Heart right ventricle (tissue), 16 donors: ENCODE results near the gene MPC1. TPM values are rescaled to one million over a fixed set of nuclear protein-coding genes. Genes with fewer than 3 reads are reported as not detected.

Experiments
- ATAC-seq, 8 donors: fragments of 200-7000 bp; cut with Tn5 transposase; one replicate each; pipeline ENCODE4 v1.9.1; 2020; ENCODE audit warnings: mild to moderate bottlenecking in 8 of 8, moderate library complexity in 8 of 8, moderate number of reproducible peaks in 1 of 8
- DNase-seq, 2 donors: peaks; one replicate each; pipeline ENCODE4 v3.0.0-alpha.2; 2020
- H3K27ac ChIP-seq, 10 donors: fragments of 200-600 bp; sonication (generic) in 2 of 10; one replicate each; pipeline versions ENCODE4 v1.5.0 to v1.8.0; 2020 to 2022; ENCODE audit warnings: mild to moderate bottlenecking in 3 of 10
- H3K27me3 ChIP-seq, 7 donors: fragments of 200-600 bp; one replicate each; pipeline ENCODE4 v1.8.0; 2021 to 2022; ENCODE audit warnings: mild to moderate bottlenecking in 2 of 7
- H3K36me3 ChIP-seq, 9 donors: fragments of 200-600 bp; sonication (generic) in 1 of 9; one replicate each; pipeline versions ENCODE4 v1.5.0 to v1.8.0; 2020 to 2022; ENCODE audit warnings: mild to moderate bottlenecking in 2 of 9
- H3K4me1 ChIP-seq, 9 donors: fragments of 200-600 bp; sonication (generic) in 1 of 9; one replicate each; pipeline versions ENCODE4 v1.5.0 to v1.8.0; 2020 to 2022; ENCODE audit warnings: mild to moderate bottlenecking in 4 of 9
- H3K4me3 ChIP-seq, 10 donors: fragments of 200-600 bp; sonication (generic) in 2 of 10; one replicate each; pipeline versions ENCODE4 v1.5.0 to v1.8.0; 2020 to 2022; ENCODE audit warnings: mild to moderate bottlenecking in 7 of 10, moderate library complexity in 2 of 10
- H3K9me3 ChIP-seq, 11 donors: fragments of 200-600 bp in 10 of 11; sonication (generic) in 2 of 11; one replicate each; pipeline versions ENCODE4 v1.5.0 to v1.8.0; 2013 to 2022; ENCODE audit warnings: mild to moderate bottlenecking in 2 of 11, control low read depth in 1 of 11, moderate library complexity in 1 of 11
- WGBS, 2 donors: extraction: QIAGEN DNeasy Blood & Tissue Kit; methylation state at CpG; one replicate each; pipeline ENCODE4 v1.1.7; 2013; ENCODE audit warnings: inconsistent platforms in 1 of 2; 5-methylcytosine and 5-hydroxymethylcytosine counted together
- intact Hi-C, 10 donors: fragments of 100-400 bp; cut with DNase I; formaldehyde crosslinking; loops; one replicate each; pipeline versions ENCODE4 v1.11.1 to v1.14.2; 2022
- polyA plus RNA-seq, 2 donors: library from polyadenylated mRNA; stranded (reverse); fragments of 200-250 nt; gene quantifications; one replicate each; pipeline ENCODE4 v1.2.3, GENCODE V29; 2013
- total RNA-seq, 10 donors: library from RNA; stranded (reverse); fragmentation: NEBNext Ultra II Directional in 3 of 10; extraction: Animal tissue kit (Norgen Biotek cat#: 25700) in 3 of 10; gene quantifications; one replicate each; pipeline versions ENCODE4 v1.2.1 to v1.2.4, GENCODE V29; 2021 to 2023
- TF ChIP-seq, protein P1 (sequence below), 9 donors: fragments of 200-600 bp; sonication (generic) in 2 of 9; IDR thresholded peaks; one replicate each; pipeline versions ENCODE4 v1.5.0 to v1.8.0; 2021 to 2022; ENCODE audit warnings: antibody characterized with exemption in 9 of 9, mild to moderate bottlenecking in 5 of 9, moderate library complexity in 1 of 9
- donor health status: Arrhythmogenic right ventricular cardiomyopathy.
- donor health status: ischemic (EF 13 %, LVEDD 7.1; RV severe dilation, severe dysfunction).
- donor health status: healthy with polysubstance abuse.
- donor health status: DM: no; HTN: yes; CAD: no.
- donor health status: DM: no; HTN: no; CAD: no.
- donor health status: ischemic (EF 25% LVEDD 6.9; RV normal size, moderate dysfunction).
- donor health status: ischemic (EF 25% LVEDD 5.7; RV mildly dilated, moderate dysfunction).
- donor health status: healthy.
- donor health status: DM: yes; HTN: yes; CAD: no.
- donor health status: Ischemic cardiomyopathy.
- donor health status: ischemic (EF 35%, LVEDD 5.7; RV mildly dilated, moderate dysfunction).
- donor health status: nonischemic (EF 11% LVEDD 7.7; RV severe dilation, severe dysfunction).
- donor health status: DM: yes; HTN: yes; CAD: no.
- donor health status: PGD.
- donor health status: ischemic (EF 29% LVEDD 5.4; RV normal size, mild dysfunction).
- donor health status: nonischemic (EF 23%, LVEDD 6.1; RV moderate dilation, normal function).

Gene MPC1
- total and polyA plus RNA-seq, 12 donors = 276 to 736 (median 555) TPM

DNA sequence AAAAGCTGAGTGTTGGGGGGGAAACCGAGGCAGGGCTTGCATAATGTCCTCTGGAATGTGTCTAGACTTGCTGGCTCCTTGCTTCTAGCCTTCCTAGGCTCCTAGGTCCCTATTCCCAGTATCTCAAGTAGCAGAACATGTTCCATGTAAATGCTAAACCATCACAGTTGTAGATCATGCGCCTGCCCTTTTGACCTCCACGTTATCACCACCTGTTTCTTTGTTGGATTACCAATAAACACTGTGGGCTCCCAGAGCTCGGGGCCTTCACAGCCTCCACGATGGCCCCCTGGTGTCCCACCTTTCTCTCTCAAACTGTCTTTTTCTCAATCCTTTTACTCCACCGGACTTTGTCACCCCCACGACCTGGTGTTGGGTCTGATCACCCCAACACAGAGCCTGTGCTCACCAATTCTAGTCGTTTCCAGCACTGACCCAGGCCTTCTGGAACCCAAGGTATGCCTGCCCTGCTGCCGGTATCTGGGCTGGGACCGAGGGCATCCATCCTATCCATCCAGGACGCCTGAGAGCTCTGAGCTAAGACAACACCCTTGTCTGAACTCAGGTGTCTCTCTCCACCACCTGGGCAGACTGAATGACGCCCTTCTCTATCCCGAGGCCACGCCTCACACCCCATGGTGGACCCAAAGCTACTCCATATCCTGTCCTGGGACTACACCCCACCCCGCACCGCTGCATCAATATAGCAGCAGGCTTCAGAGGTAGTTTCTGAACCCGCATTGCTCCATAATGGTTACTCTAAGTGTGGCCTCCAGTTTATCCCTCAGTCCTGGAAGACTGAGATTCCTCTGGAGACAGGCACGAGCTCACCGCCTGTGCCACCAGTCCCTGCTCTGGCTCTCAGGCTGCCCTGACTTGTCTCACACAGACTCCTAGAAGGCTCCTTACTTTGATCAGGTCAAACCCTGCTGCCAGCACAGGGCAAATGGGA, 65.2 kb downstream of the MPC1 start:
- no peak overlapping the region for H3K4me3 ChIP-seq
- 88 to 92% methylated on average over 19 of the region's 19 CpGs for WGBS, 2 donors
- peaks cover 0 to 11% (median 0%) of the 10 kb centered on the region in 9 donors for H3K4me1 ChIP-seq
- ATAC-seq (peak in 2 of 8 donors; percentile 20 to 45), DNase-seq (no peak)
- H3K27me3 ChIP-seq = no peaks in the 10 kb centered on the region
- H3K9me3 ChIP-seq = no peaks in the 10 kb centered on the region
- intact Hi-C loops = loop anchor here in 3 of 10 donors (5.0 to 10.0 kb wide), 2 partner anchors 65 to 77 kb away; partner anchors contain the start of gene MPC1 (in 1 of the 3)
- no peak overlapping the region for H3K27ac ChIP-seq
- TF ChIP-seq, protein P1, sequence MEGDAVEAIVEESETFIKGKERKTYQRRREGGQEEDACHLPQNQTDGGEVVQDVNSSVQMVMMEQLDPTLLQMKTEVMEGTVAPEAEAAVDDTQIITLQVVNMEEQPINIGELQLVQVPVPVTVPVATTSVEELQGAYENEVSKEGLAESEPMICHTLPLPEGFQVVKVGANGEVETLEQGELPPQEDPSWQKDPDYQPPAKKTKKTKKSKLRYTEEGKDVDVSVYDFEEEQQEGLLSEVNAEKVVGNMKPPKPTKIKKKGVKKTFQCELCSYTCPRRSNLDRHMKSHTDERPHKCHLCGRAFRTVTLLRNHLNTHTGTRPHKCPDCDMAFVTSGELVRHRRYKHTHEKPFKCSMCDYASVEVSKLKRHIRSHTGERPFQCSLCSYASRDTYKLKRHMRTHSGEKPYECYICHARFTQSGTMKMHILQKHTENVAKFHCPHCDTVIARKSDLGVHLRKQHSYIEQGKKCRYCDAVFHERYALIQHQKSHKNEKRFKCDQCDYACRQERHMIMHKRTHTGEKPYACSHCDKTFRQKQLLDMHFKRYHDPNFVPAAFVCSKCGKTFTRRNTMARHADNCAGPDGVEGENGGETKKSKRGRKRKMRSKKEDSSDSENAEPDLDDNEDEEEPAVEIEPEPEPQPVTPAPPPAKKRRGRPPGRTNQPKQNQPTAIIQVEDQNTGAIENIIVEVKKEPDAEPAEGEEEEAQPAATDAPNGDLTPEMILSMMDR (IDR thresholded peaks at IDR 0.05) = no peak
- peaks cover 0 to 41% (median 7%) of the 10 kb centered on the region in 9 donors for H3K36me3 ChIP-seq

DNA sequence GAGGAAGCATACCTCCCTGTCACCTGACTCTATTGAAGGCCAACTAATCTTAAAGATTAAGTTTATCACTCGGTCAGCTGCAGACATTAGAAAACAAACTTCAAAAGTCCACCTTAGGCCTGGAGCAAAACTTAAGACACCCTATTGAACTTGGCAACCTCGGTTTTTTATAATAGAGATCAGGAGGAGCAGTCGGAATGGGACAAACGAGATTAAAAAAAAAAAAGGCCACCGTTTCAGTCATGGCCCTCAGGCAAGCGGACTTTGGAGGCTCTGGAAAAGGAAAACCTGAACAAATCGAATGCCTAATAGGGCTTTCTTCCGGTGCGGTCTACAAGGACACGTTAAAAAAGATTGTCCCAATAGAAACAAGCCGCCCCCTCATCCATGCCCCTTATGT, 67.3 kb downstream of the MPC1 start:
- no peak for ATAC-seq
- H3K27me3 ChIP-seq = peaks cover 0 to 4% (median 0%) of the 10 kb centered on the region in 7 donors
- no peaks in the 10 kb centered on the region for H3K9me3 ChIP-seq

More for the DNA sequence above, 67.3 kb downstream of the MPC1 start:
- WGBS, 2 donors = 78 to 81% methylated on average over 11 of the region's 11 CpGs
- Histone ChIP-seq H3K36me3 (peaks cover 0 to 20% (median 0%) of the 10 kb centered on the region in 9 donors), H3K4me3 (no peak overlapping the region), H3K27ac (no peak overlapping the region), H3K4me1 (peaks cover 0 to 11% (median 0%) of the 10 kb centered on the region in 9 donors)
- intact Hi-C loops = loop anchor here in 3 of 10 donors (5.0 to 10.0 kb wide), 2 partner anchors 67 to 79 kb away; partner anchors contain the start of gene MPC1 (in 1 of the 3)
- DNase-seq = no peak
- TF ChIP-seq, protein P1 (IDR thresholded peaks at IDR 0.05) = no peak

Other genes with a start within 250 kb of the MPC1 start
- gene TBXT, start 215.1 kb downstream of the MPC1 start, total RNA-seq = not detected
- not detected for gene TBXT, start 215.1 kb downstream of the MPC1 start, polyA plus RNA-seq
- gene PRR18, start 74.5 kb downstream of the MPC1 start, total RNA-seq = under 1 TPM in 4 of 10 donors, not detected in 6; 0.08 to 0.20 (median 0.15) TPM
- gene PRR18, start 74.5 kb downstream of the MPC1 start, polyA plus RNA-seq = under 1 TPM in 1 of 2 donors, not detected in 1; 0.03 TPM
- gene SFT2D1, start 40.4 kb downstream of the MPC1 start, total RNA-seq = 10 to 100 TPM; 15.6 to 28.1 (median 21.4) TPM
- 10 to 100 TPM; 35.9 to 43.6 TPM for gene SFT2D1, start 40.4 kb downstream of the MPC1 start, polyA plus RNA-seq
- gene RAMACL, start 203.7 kb upstream of the MPC1 start, total RNA-seq = 1 to 10 TPM in 4 of 10 donors, under 1 TPM in 6; 0.25 to 2.4 (median 0.74) TPM
- under 1 TPM; 0.20 to 0.29 TPM for gene RAMACL, start 203.7 kb upstream of the MPC1 start, polyA plus RNA-seq
- gene RPS6KA2, start 244.3 kb upstream of the MPC1 start, total RNA-seq = 10 to 100 TPM; 47.7 to 91.4 (median 76.0) TPM
- gene RPS6KA2, start 244.3 kb upstream of the MPC1 start, polyA plus RNA-seq = 10 to 100 TPM; 20.3 to 65.2 TPM